MCF 10A (cell line): Measurements from ENCODE around the gene ITGB7. TPM values are rescaled to one million over a fixed set of nuclear protein-coding genes. Genes with fewer than 3 reads are reported as not detected.

Experiments used
- BruUV-seq: library from RNA; stranded (reverse); fragments of 400-500 nt; replicated peaks from 2 replicates; lab custom pipeline; 2021; lab: Mats Ljungman, UMichigan
- CTCF ChIA-PET: fragments of 300-600 bp; sonication (Branson Sonifier 250); formaldehyde crosslinking; extraction: SDS; loops from one replicate; lab custom pipeline; 2021; ENCODE audit warnings: antibody characterized with exemption, inconsistent platforms; lab: Yijun Ruan, JAX
- POLR2A ChIA-PET: fragments of 300-600, 350-650 bp; sonication (Branson Sonifier 250); formaldehyde crosslinking; extraction: SDS; loops from one replicate; lab custom pipeline; 2020; ENCODE audit warnings: antibody characterized with exemption, inconsistent platforms; lab: Yijun Ruan, JAX
- DNase-seq: peaks from one replicate; pipeline ENCODE4 v3.0.0-alpha.2; 2018; ENCODE audit not compliant: unreplicated experiment
- H3K27ac Mint-ChIP-seq: one replicate; pipeline ENCODE4 v1.8.0; 2022; ENCODE audit warnings: mild to moderate bottlenecking, low read depth, mixed read lengths; ENCODE audit not compliant: unreplicated experiment
- H3K27me3 Mint-ChIP-seq: one replicate; pipeline ENCODE4 v1.8.0; 2022; ENCODE audit warnings: mixed read lengths; ENCODE audit not compliant: insufficient read depth, unreplicated experiment
- H3K36me3 Mint-ChIP-seq: one replicate; pipeline ENCODE4 v1.8.0; 2022; ENCODE audit warnings: mild to moderate bottlenecking, moderate library complexity, mixed read lengths; ENCODE audit not compliant: insufficient read depth, unreplicated experiment
- H3K4me1 Mint-ChIP-seq: one replicate; pipeline ENCODE4 v1.8.0; 2022; ENCODE audit warnings: mixed read lengths; ENCODE audit not compliant: insufficient read depth, unreplicated experiment
- H3K4me3 Mint-ChIP-seq: one replicate; pipeline ENCODE4 v1.8.0; 2022; ENCODE audit warnings: mild to moderate bottlenecking, moderate library complexity, mixed read lengths; ENCODE audit not compliant: unreplicated experiment
- H3K9me3 Mint-ChIP-seq: one replicate; pipeline ENCODE4 v1.8.0; 2022; ENCODE audit warnings: mixed read lengths; ENCODE audit not compliant: unreplicated experiment
- intact Hi-C: fragments of 100-400 bp; cut with micrococcal nuclease; formaldehyde crosslinking; loops from 2 replicates; pipeline ENCODE4 v1.14.1; 2022
- total RNA-seq: library from RNA; stranded (reverse); gene quantifications from 2 replicates; pipeline ENCODE4 v1.2.3, GENCODE V29; 2022
- TF ChIP-seq, protein P1 (sequence below): fragments of 200-600 bp; IDR thresholded peaks from one replicate; pipeline ENCODE4 v1.8.0; 2022; ENCODE audit warnings: antibody characterized with exemption, mild to moderate bottlenecking; ENCODE audit not compliant: unreplicated experiment

ITGB7 gene
- total RNA-seq, 1 experiment from 2014 or later: 1.0 TPM

DNA sequence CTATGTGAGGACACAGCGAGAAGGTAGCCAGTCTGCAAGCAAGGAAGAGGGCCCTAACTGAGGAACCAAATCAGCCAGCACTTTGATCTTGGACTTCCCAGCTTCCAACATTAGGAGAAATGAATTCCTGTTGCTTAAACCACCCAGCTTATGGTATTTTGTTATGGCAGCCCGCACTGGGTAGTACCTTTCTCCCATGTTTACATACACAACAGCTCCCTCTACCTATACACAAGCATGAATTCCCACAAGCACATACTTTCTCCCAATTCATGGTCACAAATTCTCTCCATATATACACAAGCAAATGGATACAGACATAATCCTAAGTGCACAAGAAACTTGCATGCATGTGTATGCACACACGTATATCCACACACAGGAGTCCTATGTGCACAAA lies 7.4 kb downstream of the ITGB7 start:
- Mint-ChIP-seq H3K4me3 (no peak overlapping the region), H3K27me3 (no peaks in the 10 kb centered on the region), H3K9me3 (no peaks in the 10 kb centered on the region), H3K36me3 (no peaks in the 10 kb centered on the region), H3K4me1 (peaks cover 21% of the 10 kb centered on the region), H3K27ac (no peak overlapping the region)
- TF ChIP-seq, protein P1, sequence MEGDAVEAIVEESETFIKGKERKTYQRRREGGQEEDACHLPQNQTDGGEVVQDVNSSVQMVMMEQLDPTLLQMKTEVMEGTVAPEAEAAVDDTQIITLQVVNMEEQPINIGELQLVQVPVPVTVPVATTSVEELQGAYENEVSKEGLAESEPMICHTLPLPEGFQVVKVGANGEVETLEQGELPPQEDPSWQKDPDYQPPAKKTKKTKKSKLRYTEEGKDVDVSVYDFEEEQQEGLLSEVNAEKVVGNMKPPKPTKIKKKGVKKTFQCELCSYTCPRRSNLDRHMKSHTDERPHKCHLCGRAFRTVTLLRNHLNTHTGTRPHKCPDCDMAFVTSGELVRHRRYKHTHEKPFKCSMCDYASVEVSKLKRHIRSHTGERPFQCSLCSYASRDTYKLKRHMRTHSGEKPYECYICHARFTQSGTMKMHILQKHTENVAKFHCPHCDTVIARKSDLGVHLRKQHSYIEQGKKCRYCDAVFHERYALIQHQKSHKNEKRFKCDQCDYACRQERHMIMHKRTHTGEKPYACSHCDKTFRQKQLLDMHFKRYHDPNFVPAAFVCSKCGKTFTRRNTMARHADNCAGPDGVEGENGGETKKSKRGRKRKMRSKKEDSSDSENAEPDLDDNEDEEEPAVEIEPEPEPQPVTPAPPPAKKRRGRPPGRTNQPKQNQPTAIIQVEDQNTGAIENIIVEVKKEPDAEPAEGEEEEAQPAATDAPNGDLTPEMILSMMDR: no peak
- intact Hi-C loops: no loop called here
- ChIA-PET POLR2A (interaction anchor here (0.7 kb wide), 1 partner anchor 12 kb away, joined by 3 read pairs; no protein-coding TSS in a partner anchor), CTCF (interaction anchor here (0.5 to 1.7 kb wide), 6 partner anchors 9 to 353 kb away, joined by 3 to 9 read pairs (median 3); no protein-coding TSS in a partner anchor)
- no peak for DNase-seq
- no TSS peak for BruUV-seq

DNA sequence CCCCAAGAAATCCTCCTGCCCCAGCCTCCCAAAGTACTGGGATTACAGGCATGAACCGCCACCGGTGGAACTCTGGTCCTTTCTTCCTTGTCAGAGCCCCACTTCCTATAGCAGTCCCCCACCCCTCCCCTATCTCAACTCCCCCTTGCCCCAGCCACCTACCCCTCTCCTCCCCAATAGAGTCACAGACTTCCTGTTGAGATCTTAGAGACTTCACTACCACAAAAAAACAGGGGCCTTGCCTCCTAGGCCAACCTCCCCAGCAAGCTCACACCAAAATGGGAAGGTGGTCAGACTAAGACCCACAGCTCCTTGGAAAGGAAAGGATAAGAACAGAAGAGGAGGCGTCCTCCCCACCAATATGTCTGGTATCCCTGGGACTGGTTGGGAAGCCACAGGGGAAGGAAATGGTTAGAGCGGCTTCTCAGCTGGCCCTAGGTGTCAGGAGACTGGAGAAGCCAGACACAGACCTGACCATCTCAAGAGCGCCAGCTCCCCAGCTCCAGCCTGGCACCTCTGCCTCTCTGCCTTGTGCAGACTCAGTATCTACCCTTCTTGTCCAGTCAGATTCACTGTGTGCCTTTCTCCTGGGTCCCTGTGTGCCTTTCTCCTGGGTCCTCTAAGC lies 8.5 kb downstream of the ITGB7 start:
- Mint-ChIP-seq H3K27me3 (no peaks in the 10 kb centered on the region), H3K9me3 (no peaks in the 10 kb centered on the region), H3K4me3 (no peak overlapping the region), H3K36me3 (no peaks in the 10 kb centered on the region), H3K27ac (no peak overlapping the region), H3K4me1 (peaks cover 21% of the 10 kb centered on the region)
- TF ChIP-seq, protein P1: no peak
- intact Hi-C loops: no loop called here
- CTCF ChIA-PET: interaction anchor here (1.1 to 1.5 kb wide), 5 partner anchors 8 to 99 kb away, joined by 3 to 4 read pairs (median 3); a partner anchor contains a TSS
- DNase-seq: no peak
- POLR2A ChIA-PET: no interaction called here
- no TSS peak for BruUV-seq

DNA sequence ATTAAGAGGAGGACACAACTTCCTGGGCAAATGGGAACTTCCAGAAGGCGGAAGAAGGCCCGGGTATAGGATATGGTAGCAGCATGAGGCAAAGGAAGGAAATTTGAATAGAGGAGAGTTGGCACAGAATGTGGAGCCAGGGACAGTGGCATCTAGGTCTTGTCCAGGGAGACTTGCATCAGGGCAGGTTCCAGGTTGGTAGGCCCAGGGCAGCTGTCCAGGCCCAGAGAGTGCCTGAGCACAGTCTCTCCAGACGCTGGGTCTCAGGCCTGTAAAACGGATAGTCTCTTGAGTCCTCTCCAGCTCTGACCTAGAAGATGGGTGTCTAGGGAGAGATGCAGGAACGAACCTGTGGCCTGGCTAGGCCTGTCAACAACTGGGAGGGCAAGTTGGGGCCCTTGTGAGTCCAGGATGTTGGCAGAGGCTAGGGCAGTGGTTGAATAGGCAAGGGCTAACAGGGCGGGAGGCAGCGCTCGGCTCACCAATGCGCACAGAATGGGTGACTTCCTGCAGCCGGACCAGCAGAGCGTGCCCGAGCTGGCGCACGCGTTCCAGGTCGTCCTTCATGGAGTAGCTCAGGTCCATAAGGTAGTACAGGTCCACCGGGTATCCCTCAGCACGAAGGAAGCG lies 9.9 kb downstream of the ITGB7 start:
- no peak overlapping the region for H3K4me3 Mint-ChIP-seq
- intact Hi-C loops: no loop called here
- CTCF ChIA-PET: interaction anchor here (0.5 to 1.9 kb wide), 4 partner anchors 124 to 210 kb away, joined by 3 to 8 read pairs (median 4); partner anchors contain the start of gene AAAS
- H3K36me3 Mint-ChIP-seq: peaks cover 4% of the 10 kb centered on the region
- no peaks in the 10 kb centered on the region for H3K9me3 Mint-ChIP-seq
- TF ChIP-seq, protein P1: no peak
- no peaks in the 10 kb centered on the region for H3K27me3 Mint-ChIP-seq
- BruUV-seq: no TSS peak
- no peak for DNase-seq
- H3K27ac Mint-ChIP-seq: no peak overlapping the region
- peaks cover 21% of the 10 kb centered on the region for H3K4me1 Mint-ChIP-seq
- POLR2A ChIA-PET: interaction anchor here (0.7 kb wide), 1 partner anchor 36 kb away, joined by 3 read pairs; no protein-coding TSS in a partner anchor

DNA sequence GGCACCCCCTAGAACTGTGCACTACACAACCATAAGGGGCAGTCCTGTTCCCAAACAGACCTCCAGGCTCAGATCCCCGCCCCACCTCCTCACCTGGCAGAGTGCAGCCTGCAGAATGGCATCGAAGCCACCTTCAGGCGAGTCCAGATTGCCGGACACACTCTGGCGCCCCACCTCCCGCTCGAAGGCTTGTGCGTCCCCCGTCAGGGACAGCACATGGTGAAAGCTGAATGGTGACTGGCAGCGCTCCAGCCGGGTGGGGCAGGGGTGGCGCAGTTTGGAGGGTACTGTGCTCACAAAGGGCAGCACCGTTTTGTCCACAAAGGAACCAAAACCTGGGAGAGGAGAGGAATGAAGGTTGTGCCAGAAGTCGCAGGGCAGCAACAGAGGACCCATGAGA lies 10.6 kb downstream of the ITGB7 start:
- TF ChIP-seq, protein P1: no peak
- Mint-ChIP-seq H3K27ac (no peak overlapping the region), H3K4me1 (peaks cover 21% of the 10 kb centered on the region), H3K4me3 (no peak overlapping the region), H3K27me3 (no peaks in the 10 kb centered on the region), H3K36me3 (peaks cover 10% of the 10 kb centered on the region), H3K9me3 (no peaks in the 10 kb centered on the region)
- CTCF ChIA-PET: interaction anchor here (0.5 to 1.9 kb wide), 2 partner anchors 131 to 211 kb away, joined by 4 to 8 read pairs; no protein-coding TSS in a partner anchor
- POLR2A ChIA-PET: interaction anchor here (0.7 to 2.0 kb wide), 2 partner anchors 16 to 36 kb away, joined by 3 to 10 read pairs; partner anchors contain the start of genes CSAD and ZNF740
- no TSS peak for BruUV-seq
- intact Hi-C loops: no loop called here
- DNase-seq: no peak
